ENCODE results near the gene SLC16A10. TPM values are rescaled to one million over a fixed set of nuclear protein-coding genes. Genes with fewer than 3 reads are reported as not detected.

SLC16A10 gene
- total and polyA plus RNA-seq, 2 of the 13 experiments (the other 11 are each of a cell fraction or from before 2014, with no cell fraction given), result 8.2 to 20.1 TPM

DNA sequence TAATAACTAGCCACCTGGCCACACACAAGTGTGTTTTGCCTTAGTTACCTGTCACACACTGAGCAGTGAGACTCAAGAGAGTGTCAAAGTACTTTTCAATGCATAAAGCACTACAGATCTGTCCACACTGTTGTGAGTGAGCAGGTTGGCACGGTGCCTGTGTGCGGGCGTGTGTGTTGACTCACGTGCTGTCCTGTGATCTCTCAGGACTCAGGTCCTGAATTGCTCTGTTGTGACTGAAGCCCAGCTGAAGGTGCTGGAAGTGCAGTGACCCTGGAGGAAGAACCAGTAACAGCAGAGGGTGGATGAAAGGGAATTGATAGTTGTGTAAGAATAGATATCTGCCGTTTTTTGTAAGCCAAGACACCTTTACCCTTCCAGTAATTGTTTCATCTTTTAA lies 18.3 kb downstream of the SLC16A10 start (continued):
- TF ChIP-seq, protein P1, sequence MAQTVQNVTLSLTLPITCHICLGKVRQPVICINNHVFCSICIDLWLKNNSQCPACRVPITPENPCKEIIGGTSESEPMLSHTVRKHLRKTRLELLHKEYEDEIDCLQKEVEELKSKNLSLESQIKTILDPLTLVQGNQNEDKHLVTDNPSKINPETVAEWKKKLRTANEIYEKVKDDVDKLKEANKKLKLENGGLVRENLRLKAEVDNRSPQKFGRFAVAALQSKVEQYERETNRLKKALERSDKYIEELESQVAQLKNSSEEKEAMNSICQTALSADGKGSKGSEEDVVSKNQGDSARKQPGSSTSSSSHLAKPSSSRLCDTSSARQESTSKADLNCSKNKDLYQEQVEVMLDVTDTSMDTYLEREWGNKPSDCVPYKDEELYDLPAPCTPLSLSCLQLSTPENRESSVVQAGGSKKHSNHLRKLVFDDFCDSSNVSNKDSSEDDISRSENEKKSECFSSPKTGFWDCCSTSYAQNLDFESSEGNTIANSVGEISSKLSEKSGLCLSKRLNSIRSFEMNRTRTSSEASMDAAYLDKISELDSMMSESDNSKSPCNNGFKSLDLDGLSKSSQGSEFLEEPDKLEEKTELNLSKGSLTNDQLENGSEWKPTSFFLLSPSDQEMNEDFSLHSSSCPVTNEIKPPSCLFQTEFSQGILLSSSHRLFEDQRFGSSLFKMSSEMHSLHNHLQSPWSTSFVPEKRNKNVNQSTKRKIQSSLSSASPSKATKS (CRISPR knock-in tag; IDR thresholded peaks at IDR 0.05), result no peak
- TF ChIP-seq SMARCE1 (IDR thresholded peaks at IDR 0.05; ENCODE audit: borderline replicate concordance), result no peak
- no peak for TF ChIP-seq ZNF468 (CRISPR knock-in tag; IDR thresholded peaks at IDR 0.05)
- no peak for TF ChIP-seq NFE2L2 (IDR thresholded peaks at IDR 0.05; ENCODE audit: low read length)
- TF ChIP-seq ELF4 (CRISPR knock-in tag; IDR thresholded peaks at IDR 0.05; ENCODE audit: borderline replicate concordance), result no peak
- no peak for TF ChIP-seq WIZ (CRISPR knock-in tag; IDR thresholded peaks at IDR 0.05)
- TF ChIP-seq, protein P2, sequence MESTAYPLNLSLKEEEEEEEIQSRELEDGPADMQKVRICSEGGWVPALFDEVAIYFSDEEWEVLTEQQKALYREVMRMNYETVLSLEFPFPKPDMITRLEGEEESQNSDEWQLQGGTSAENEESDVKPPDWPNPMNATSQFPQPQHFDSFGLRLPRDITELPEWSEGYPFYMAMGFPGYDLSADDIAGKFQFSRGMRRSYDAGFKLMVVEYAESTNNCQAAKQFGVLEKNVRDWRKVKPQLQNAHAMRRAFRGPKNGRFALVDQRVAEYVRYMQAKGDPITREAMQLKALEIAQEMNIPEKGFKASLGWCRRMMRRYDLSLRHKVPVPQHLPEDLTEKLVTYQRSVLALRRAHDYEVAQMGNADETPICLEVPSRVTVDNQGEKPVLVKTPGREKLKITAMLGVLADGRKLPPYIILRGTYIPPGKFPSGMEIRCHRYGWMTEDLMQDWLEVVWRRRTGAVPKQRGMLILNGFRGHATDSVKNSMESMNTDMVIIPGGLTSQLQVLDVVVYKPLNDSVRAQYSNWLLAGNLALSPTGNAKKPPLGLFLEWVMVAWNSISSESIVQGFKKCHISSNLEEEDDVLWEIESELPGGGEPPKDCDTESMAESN (CRISPR knock-in tag; conservative IDR thresholded peaks at IDR 0.05), result 0 out of 2 replicates have a peak, but pooled peaks have one; percentile 40
- TF ChIP-seq DR1 (CRISPR knock-in tag; IDR thresholded peaks at IDR 0.05), result no peak
- TF ChIP-seq ZNF749 (CRISPR knock-in tag; IDR thresholded peaks at IDR 0.05; ENCODE audit: borderline replicate concordance), result no peak; the same call in 1 of the 2 replicates
- no peak for TF ChIP-seq ZNF616 (CRISPR knock-in tag; IDR thresholded peaks at IDR 0.05; ENCODE audit: low read depth)
- 0 out of 2 replicates have a peak, but pooled peaks have one; percentile 67 for TF ChIP-seq ZFP1 (CRISPR knock-in tag; IDR thresholded peaks at IDR 0.05)
- peak; percentile 80 for TF ChIP-seq TEAD3 (CRISPR knock-in tag; optimal IDR thresholded peaks at IDR 0.05; ENCODE audit: borderline replicate concordance)
- no peak for TF ChIP-seq YY1 (IDR thresholded peaks at IDR 0.05; ENCODE audit: insufficient read depth, insufficient replicate concordance, low read depth, low read length)
- peak; percentile 78; the same call in 1 of the 2 replicates for TF ChIP-seq ZNF792 (CRISPR knock-in tag; IDR thresholded peaks at IDR 0.05)
- peak; percentile 90 for TF ChIP-seq POGZ (CRISPR knock-in tag; IDR thresholded peaks at IDR 0.05)
- TF ChIP-seq ZFP41 (CRISPR knock-in tag; IDR thresholded peaks at IDR 0.05; ENCODE audit: borderline replicate concordance), result no peak
- no peak for TF ChIP-seq ZNF235 (CRISPR knock-in tag; IDR thresholded peaks at IDR 0.05; ENCODE audit: borderline replicate concordance)
- no peak for TF ChIP-seq TRAFD1 (CRISPR knock-in tag; IDR thresholded peaks at IDR 0.05; ENCODE audit: borderline replicate concordance)
- no peak for TF ChIP-seq NFYC (CRISPR knock-in tag; IDR thresholded peaks at IDR 0.05)
- peak; percentile 82 for TF ChIP-seq RARA (CRISPR knock-in tag; IDR thresholded peaks at IDR 0.05)
- TF ChIP-seq KAT7 (CRISPR knock-in tag; IDR thresholded peaks at IDR 0.05; ENCODE audit: borderline replicate concordance), result peak; percentile 90
- peak; percentile 72 for TF ChIP-seq PAXIP1 (CRISPR knock-in tag; conservative IDR thresholded peaks at IDR 0.05)
